SK-N-DZ (cell line): ENCODE data around the gene TMEM109.

Experiments
- DNase-seq: peaks from one replicate; pipeline ENCODE4 v3.0.0-alpha.2; 2015; ENCODE audit warnings: low spot score

The TMEM109 gene

DNA sequence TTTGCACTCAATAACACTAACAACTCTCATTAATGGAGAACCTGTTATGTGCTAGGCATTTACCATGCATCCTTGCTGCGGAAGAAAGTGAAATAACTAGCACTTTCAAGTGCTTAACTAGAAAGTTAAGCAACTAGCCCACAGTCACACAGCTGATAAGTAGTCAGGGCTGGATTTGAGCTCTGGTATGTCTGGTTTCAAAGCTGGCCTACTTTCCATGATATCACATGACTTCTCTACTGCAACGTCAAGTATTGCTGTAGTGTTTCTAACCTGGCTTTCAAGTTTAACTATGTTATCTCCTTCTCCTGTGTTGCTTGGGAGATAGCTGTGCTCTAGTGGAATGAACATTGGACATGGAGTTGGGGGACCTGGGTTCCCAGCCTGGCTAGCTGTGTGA is 25.9 kb downstream of the TMEM109 start:
- DNase-seq, result no peak

GRCh38 chr11:60941371-60942119 is 27.6 kb downstream of the TMEM109 start:
- DNase-seq, result no peak

- DNase-seq, result no peak
Measured at GRCh38 chr11:60942219-60942618, 28.3 kb downstream of the TMEM109 start.

DNA sequence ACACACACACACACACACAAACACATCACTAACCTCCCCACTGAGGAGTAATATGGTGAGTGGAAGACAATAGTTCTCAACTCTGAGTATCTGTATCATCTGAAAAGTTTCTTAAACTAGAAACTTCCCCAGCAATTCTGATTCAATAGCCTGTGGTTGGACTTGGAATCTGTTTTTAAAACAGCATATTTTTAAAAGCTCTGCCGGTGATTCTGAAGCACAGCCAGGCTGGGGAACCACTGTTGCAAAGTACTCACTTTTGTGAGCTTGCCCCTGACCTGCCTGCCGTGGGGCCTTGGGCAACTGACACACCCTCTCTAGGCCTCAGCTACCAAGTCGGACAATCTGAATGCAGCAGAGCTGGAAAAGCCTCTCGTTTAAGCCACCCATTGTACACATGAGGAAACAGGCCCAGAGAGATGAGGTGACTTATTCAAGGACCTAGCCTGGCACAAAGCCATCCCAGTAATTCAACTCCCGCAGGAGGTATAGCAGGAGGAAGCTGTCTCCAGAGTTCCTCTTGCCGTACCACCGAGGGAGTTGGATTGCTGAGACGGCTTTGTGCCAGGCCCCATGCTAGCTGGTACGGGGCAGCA is 29.1 kb downstream of the TMEM109 start:
- DNase-seq, result no peak

DNA sequence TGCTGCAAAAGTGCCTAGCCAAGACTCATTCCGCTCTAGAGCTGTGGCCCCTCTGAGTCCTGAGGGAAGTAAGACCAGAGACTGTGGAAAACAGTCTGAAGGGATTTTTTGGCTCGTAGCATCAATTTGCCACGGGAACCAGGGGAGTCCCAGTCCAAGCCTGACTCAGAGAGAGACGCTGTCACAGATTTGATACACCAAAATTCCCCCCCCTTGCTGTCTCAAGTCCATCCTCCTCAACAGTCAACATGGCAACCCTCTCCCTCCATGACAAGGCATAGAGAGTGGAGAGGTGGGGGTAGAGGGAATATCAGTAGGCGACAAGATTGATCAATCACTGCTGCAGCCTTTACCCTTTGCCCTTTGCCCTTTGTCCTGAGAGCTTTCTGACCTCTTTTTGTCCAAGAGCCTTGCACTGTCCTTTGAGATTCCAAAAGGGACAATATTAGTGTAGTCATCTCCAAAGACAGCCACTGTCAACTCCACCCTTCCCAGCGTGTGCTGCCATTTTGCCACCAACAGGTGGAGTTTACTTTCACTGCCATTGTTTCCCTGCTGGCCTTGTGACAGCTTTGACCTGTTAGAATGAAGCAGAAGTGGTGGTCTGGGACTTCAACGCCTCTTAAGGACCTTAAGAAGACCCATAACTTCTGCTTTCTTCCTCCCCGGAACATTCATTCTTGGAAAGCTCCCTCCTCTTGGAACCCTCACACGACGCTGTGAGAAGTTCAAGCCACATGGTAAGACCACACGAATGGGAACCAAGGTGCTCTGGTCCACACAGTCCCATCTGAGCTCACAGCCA is 30.7 kb downstream of the TMEM109 start:
- no peak for DNase-seq

- no peak for DNase-seq
Measured at GRCh38 chr11:60945295-60945667, 31.3 kb downstream of the TMEM109 start.

GRCh38 chr11:60946601-60947264 is 32.8 kb downstream of the TMEM109 start:
- no peak for DNase-seq

DNA sequence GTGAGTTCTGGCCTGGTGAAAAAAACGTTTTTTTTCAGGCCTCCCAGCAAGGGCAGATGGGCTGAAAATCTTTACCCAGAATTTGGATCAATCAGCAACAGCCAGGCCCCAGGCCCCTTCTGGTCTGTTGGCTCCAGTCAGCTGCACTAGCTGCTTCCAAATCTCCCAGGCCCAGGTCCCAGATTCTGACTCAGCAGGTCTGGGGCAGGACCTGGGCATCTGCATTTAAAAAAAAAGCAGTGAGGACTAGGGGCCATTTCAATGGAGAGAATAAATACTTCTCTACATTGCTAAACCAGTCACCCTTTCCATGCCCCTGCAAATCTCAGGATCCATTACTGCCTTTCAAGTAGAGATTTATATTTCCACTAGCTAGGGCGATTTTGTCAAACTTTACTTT is 33.7 kb downstream of the TMEM109 start:
- DNase-seq, result no peak

DNA sequence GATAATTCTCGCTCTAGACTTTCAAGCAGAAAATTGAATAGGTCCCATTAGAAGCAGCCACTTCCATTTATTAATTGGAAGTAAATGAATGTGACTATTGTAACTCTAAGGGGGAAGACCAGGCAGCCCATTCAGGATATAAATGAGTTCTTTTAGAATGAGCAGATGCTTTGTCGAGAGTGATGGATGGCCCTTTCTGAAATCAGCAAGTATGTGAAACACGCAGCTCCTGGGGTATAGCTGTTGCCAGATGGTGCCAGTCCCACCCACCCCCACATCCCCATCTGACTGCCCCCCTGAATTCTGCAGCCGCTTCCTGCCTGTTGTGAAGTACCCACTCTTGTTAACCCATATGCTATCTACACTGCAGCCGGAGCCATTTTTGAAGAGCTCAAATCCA is 34.3 kb downstream of the TMEM109 start:
- DNase-seq, result no peak

DNA sequence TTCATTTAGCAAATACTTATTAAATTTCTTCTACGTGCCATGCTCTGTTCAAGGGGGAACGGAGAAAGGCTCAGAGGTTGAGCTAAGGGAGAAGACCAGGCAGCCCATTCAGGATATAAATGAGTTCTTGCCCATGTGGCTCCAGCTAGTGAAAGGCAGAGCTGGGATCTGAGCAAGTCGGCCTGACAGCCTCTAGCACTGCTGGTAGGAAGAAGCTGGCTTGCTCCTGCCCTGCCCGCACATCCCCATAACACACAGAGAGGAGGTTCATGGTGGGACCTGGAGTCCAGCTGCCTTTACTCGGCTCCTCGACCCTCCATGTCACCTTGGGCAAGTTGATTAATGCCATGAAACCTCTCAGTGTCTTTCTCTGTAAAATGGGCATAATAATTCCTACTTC is 36.1 kb downstream of the TMEM109 start:
- no peak for DNase-seq

- no peak for DNase-seq
Measured at GRCh38 chr11:60950933-60951605, 37.1 kb downstream of the TMEM109 start.

- DNase-seq, result no peak
Measured at GRCh38 chr11:60951606-60951903, 37.6 kb downstream of the TMEM109 start.

GRCh38 chr11:60951904-60952741 is 38.2 kb downstream of the TMEM109 start, which contains the start of gene SLC15A3:
Gene SLC15A3 (minus strand): TSS chr11:60952176. CDS start chr11:60951551, 625 bp downstream.
- no peak for DNase-seq

DNA sequence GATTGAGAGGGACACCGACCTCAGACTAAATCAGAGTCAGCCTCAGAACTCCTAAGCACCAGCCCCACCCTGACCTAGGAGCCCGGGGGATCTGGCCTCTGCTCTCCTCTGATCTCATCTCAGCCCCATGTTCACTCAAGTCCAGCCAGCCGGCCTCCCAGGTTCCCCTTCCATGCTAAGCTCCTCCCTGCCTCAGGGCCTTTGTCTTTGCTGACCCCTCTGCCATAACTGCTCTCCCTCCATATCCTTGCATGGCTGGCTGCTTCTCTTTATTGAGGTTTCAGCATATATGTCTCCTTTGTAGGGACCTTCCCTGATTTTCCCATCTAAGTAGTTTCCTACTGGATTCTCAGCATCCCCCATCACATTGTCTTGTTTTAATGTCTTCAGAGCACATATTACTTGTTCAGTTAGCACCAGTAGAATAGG is 38.8 kb downstream of the TMEM109 start:
- DNase-seq, result no peak

GRCh38 chr11:60953781-60954180 is 39.8 kb downstream of the TMEM109 start:
- DNase-seq, result no peak

GRCh38 chr11:60954421-60954820 is 40.5 kb downstream of the TMEM109 start:
- DNase-seq, result no peak

DNA sequence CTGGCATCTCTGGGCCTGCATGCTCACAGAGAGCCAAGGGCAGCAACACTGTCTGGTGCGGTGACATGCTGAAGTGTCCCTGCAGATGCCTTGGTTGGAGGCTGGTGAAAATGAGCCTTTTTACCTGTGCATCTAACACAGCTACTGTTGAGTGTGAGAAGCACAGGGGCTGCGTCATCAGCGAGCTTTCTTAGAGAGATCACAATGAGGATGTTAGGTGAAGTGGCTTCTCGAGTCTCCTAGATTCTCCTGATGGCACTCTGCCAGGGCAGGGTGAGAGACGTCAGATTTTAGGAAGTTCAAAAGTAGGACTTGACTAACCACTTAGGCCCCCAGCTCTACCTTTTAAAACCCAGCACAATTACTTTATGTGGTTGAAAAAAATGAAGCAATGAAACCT is 41.6 kb downstream of the TMEM109 start:
- DNase-seq, result no peak

GRCh38 chr11:60957188-60957587 is 43.2 kb downstream of the TMEM109 start:
- no peak for DNase-seq

DNA sequence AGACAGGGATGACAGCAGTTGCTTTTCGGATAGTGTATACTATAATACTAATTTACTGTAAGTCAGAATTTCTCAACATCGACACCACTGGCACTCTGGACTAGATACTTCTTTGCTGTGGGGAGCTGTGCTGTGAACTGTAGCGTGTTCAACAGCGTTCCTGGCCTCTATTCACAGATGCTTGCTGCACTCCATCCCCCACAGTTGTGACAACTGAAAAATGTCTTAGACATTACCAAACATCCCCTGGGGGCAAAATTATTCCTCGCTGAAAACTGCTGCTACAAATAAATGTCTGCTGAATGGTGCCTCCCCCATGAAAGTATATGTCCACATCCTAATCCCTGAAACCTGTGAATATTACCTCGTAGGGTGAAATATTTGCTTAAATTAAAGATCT is 45.5 kb downstream of the TMEM109 start:
- DNase-seq, result no peak

DNA sequence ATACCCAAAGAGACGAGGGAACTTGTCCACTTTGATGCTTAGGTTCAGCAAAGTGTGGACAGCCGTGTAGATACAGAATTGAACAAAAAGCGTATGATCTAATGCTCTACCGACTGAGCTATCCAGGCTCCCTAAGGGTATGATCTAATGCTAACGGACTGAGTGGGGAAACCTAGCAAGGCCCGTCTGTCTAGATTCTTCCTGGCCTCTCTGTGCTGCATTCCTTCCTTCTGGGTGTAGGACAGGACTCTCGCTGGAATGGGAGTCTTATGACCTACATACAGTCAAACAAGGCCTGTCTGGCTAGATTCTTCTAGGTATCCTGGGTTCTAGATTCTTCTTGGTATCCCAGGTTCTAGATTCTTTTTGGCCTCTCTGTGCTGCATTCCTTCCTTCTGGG is 46.4 kb downstream of the TMEM109 start:
- DNase-seq, result no peak

- DNase-seq, result no peak
Measured at GRCh38 chr11:60964801-60965200, 50.8 kb downstream of the TMEM109 start.
